Measurements from ENCODE around the gene SPEM1.

Gene SPEM1

DNA sequence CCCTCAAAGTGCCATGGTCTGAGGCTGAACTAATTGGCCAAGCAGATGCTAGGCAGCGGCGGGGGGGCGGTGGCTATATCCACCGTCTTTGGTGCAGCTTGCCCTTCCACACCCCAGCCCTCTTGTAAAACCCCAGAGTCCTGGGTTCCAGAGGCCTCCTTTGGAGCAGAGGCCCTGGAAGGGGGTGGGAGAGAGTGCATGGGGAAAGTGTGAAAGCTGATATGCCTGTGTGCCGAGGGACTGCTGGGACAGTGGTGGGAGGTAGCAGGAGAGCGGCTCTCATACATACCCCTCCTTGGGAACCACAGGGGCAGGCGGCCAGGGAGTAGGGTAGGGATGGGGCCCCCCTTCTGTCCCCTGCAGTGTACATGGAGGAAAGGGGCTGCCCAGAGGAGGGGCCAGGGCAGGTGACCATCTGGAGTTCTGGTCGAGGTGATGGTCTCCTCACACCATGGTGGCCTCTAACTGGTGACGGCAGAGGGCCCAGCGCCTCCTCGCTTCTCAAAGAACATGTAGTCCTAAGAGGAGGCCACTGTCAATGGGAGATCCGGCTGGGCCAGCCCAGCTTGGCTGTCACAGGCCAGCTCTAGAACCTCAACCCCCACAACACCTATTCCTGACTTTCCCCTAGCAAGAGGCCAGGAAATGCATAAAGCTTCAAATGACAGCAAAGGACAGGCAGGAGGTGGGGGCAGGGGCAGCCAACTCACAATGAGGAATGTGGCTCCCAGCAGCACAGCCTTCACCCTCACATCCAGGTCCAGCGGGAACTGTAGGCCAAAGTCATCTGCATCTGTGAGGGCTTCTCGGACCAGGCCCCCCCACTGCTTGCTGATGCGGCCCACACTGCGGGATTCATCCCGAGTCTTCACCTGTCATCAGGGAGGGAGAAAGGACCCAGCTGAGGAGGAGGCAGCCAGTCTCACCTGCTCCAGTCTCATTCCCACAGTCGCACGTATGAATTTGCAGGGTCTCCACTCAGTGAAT is 29.9 kb upstream of the SPEM1 start:
- no peak for DNase-seq (ENCODE audit: low spot score in 2 of 2)
- Mint-ChIP-seq H3K27me3 (no peaks in the 10 kb centered on the region), H3K27ac (ENCODE audit: low read depth) (no peak overlapping the region), H3K36me3 (ENCODE audit: insufficient read depth) (peaks cover 16% of the 10 kb centered on the region), H3K4me3 (no peak overlapping the region), H3K9me3 (no peaks in the 10 kb centered on the region), H3K4me1 (peaks cover 24% of the 10 kb centered on the region)
- no peak for ATAC-seq (replicated peaks; ENCODE audit: extremely low read depth, poor library complexity, severe bottlenecking)

DNA sequence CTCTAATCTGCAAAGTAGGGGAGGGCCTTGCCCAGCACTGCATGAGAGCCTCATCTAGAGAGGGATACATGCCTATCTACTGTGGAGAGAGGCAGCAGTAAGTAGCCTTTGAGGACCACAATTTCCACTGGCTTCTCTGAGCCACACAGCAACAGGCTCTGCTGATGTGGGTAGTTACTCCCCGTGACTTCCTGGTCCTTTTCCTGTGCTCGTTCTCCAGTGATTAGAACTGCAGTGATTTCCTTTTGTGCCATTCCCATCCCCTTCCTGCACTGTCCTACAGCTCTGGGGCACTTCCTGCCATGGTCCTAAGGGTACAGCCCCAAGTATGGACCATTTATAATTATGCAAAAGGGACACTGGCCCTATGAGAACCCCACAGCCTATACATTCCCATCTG is 28.8 kb upstream of the SPEM1 start:
- Mint-ChIP-seq H3K4me3 (no peak overlapping the region), H3K36me3 (ENCODE audit: insufficient read depth) (peaks cover 16% of the 10 kb centered on the region), H3K27ac (ENCODE audit: low read depth) (no peak overlapping the region), H3K9me3 (no peaks in the 10 kb centered on the region), H3K27me3 (no peaks in the 10 kb centered on the region), H3K4me1 (peaks cover 30% of the 10 kb centered on the region)
- ATAC-seq (replicated peaks; ENCODE audit: extremely low read depth, poor library complexity, severe bottlenecking) (no peak), DNase-seq (ENCODE audit: low spot score in 2 of 2) (no peak)

DNA sequence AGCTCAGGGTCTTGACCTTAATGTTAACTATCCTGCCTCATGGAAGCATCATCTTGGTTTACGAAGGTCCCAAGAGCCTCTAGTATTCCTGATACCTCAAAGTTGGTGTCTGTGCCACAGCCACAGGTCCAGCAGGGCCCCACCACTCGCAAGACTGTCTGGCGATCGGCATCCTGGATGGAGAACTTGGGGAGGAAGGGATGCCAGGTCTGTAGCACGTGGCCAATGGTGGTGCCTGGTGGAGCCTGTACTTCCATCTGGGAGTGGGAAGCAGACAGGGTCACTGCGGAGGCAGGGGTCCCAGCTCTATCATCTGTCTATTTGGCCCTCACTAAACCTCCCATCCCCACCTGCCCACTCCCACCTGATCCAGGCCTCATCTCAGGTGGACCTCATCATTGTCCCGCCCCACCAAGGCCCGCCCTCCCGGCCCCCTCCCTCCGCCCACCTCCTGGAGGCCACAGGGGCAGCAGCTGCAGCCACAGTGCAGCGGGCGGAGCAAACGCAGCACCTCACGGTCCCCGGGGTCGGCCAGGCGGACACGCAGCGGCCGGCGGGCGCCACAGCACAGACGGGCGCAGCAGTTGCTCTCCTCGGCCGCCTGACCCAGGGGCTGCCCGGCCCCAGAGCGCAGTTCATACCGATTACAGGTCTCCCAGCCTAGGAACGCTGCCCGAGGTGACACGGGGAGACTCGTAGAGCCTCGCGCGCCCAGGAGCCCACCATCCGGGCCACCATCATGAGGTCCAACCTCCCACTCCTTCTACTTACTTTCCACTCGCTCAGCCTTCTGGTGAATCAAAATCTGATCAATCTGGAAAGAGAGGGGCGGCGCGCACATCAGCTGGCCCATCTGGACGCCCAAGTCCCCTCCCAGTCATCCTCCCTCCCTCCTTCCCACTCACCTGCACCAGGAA is 27.2 kb upstream of the SPEM1 start:
- ATAC-seq (replicated peaks; ENCODE audit: extremely low read depth, poor library complexity, severe bottlenecking) (no peak), DNase-seq (ENCODE audit: low spot score in 2 of 2) (no peak)
- Mint-ChIP-seq H3K36me3 (ENCODE audit: insufficient read depth) (peaks cover 16% of the 10 kb centered on the region), H3K27me3 (no peaks in the 10 kb centered on the region), H3K27ac (ENCODE audit: low read depth) (peak overlapping the region; percentile 88), H3K4me3 (peak overlapping the region; percentile 94), H3K4me1 (peaks cover 30% of the 10 kb centered on the region), H3K9me3 (no peaks in the 10 kb centered on the region)

DNA sequence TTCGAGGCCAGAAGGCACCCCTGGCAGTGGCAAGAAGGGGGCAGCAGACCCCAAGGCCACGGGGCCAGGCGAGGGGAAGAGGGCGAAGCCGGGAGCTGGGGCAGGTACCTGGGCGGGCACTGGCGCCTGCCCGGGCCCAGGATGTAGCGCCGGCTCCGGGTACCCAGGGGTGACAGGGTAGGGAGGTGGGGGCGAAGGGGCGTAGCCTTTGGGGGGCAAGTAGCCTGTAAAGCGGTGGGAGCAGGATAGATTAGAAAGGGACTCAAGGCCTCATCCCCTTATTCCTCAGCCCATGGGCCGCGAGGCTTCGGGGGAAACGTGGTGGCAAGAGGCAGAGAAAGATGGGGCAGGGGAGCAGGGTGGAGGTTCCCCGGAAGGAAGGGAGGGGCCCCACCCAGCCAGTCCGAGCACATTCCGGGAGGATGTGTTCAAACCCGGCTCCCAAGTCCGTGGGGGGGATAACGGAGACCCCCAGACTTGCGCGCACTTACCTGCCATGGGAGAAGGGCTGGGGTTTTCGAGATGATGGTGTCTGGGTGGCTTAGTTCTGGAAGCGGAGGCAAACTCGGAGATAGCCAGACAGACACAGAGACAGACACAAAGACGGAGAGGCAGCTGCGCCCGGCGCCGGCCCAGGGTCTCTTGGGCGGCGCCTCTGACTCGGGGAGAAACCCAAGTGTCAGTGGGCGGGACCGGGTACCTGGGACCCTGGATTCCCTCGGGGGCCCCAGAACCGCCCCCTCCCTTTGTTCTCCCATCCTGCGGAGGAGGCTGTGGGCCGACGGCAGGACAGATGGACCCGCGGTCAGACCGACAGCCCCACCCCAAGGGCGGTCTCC is 26.3 kb upstream of the SPEM1 start:
- DNase-seq (ENCODE audit: low spot score in 2 of 2): peak in 1 of 2 donors; percentile 56
- Mint-ChIP-seq H3K27ac (ENCODE audit: low read depth) (peak overlapping the region; percentile 88), H3K36me3 (ENCODE audit: insufficient read depth) (peaks cover 14% of the 10 kb centered on the region), H3K4me3 (peak overlapping the region; percentile 94), H3K4me1 (peaks cover 30% of the 10 kb centered on the region), H3K27me3 (no peaks in the 10 kb centered on the region), H3K9me3 (no peaks in the 10 kb centered on the region)
- ATAC-seq (replicated peaks; ENCODE audit: extremely low read depth, poor library complexity, severe bottlenecking): peak; percentile 73

DNA sequence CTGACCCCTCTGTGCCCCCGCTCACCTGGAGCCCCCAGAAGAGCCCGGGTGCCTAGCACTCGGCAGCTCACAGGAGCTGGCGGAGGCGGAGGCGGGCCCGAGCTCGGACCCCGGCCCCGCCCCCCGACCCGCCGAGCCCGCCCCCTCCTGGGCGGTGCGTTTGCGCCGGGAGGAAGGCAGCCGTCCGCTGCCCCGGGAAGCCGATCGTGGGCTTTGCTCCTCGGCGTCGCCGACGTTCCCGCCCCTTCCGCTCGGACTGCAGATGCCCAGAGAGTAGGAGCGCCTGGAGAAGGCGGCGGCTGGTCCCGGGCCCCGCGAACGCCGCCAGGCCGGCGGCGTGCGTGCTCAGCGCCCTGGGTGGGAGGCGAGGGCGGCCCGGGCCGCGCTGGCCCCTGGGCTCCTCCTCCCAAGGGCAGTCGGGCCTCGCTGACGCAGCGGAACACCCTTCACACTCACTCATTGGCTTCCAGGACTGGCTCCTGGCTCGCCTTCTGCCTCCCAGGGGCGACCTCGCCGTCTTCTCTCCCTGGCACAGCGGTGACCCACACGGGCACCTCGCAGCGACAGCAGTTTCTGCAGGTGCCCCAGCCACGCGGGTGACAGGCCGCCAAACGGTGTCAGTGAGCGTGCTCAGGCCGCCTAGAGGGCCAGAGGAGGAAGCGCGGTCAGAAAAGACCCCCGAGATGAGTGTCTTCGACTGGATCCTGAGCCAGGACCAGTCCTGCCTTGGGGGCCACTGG is 25.5 kb upstream of the SPEM1 start, which contains the start of gene PLSCR3:
Gene PLSCR3, minus strand, starts transcription at position 74 of the 740 bp plus-strand sequence. CDS start 415 bp downstream, outside the sequence.
- Mint-ChIP-seq H3K27me3 (no peaks in the 10 kb centered on the region), H3K4me3 (peak within 1 kb of the TSS; percentile 94), H3K36me3 (ENCODE audit: insufficient read depth) (peaks cover 14% of the 10 kb centered on the region), H3K27ac (ENCODE audit: low read depth) (peak within 1 kb of the TSS; percentile 88), H3K9me3 (no peaks in the 10 kb centered on the region), H3K4me1 (peaks cover 29% of the 10 kb centered on the region)
- ATAC-seq (replicated peaks; ENCODE audit: extremely low read depth, poor library complexity, severe bottlenecking): peak; percentile 88
- peak; percentile 69 to 74 for DNase-seq (ENCODE audit: low spot score in 2 of 2)

DNA sequence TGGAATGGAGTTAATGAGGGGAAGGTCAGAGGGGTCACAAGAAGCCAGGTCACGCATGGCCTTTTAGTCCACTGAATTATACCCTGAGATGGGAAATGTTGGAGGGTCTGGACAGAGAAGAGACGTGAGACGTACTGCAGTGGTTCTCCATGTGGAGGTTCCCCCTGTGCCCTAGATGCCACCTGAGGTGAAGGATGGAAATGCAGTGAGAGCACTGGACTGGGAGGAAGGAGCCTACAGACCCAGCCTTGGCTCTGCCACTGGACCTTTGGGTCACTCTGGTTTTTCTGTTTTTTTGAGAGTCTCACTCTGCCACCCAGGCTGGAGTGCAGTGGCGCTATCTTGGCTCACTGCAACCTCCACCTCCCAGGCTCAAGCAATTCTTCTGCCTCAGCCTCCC is 24.0 kb upstream of the SPEM1 start:
- H3K36me3 Mint-ChIP-seq (ENCODE audit: insufficient read depth): peaks cover 3% of the 10 kb centered on the region
- H3K27me3 Mint-ChIP-seq: no peaks in the 10 kb centered on the region
- ATAC-seq (replicated peaks; ENCODE audit: extremely low read depth, poor library complexity, severe bottlenecking): no peak
- no peaks in the 10 kb centered on the region for H3K9me3 Mint-ChIP-seq
- H3K27ac Mint-ChIP-seq (ENCODE audit: low read depth): no peak overlapping the region
- peak overlapping the region; percentile 9 for H3K4me3 Mint-ChIP-seq
- H3K4me1 Mint-ChIP-seq: peaks cover 22% of the 10 kb centered on the region
- DNase-seq (ENCODE audit: low spot score in 2 of 2): no peak

DNA sequence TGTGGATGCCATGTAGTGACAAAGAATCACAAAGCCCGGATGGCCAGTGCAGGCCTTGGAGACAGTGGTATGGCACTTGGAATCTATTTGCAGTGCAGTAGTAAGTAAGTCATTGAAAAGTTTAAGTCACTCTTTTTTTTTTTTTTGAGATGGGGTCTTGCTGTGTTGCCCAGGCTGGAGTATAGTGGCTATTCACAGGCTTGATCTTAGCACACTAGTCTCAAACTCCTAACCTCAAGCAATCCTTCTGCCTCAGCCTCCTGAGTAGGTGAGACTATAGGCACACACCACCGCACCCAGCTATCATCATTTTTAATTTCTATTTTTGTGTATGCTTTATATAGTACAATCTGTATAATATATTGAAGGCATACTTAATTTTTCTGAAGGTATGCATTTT is 21.5 kb upstream of the SPEM1 start:
- H3K36me3 Mint-ChIP-seq (ENCODE audit: insufficient read depth): peaks cover 2% of the 10 kb centered on the region
- no peak overlapping the region for H3K4me3 Mint-ChIP-seq
- no peaks in the 10 kb centered on the region for H3K9me3 Mint-ChIP-seq
- DNase-seq (ENCODE audit: low spot score in 2 of 2) (no peak), ATAC-seq (replicated peaks; ENCODE audit: extremely low read depth, poor library complexity, severe bottlenecking) (no peak)
- H3K27ac Mint-ChIP-seq (ENCODE audit: low read depth): no peak overlapping the region
- peaks cover 23% of the 10 kb centered on the region for H3K4me1 Mint-ChIP-seq
- no peaks in the 10 kb centered on the region for H3K27me3 Mint-ChIP-seq

DNA sequence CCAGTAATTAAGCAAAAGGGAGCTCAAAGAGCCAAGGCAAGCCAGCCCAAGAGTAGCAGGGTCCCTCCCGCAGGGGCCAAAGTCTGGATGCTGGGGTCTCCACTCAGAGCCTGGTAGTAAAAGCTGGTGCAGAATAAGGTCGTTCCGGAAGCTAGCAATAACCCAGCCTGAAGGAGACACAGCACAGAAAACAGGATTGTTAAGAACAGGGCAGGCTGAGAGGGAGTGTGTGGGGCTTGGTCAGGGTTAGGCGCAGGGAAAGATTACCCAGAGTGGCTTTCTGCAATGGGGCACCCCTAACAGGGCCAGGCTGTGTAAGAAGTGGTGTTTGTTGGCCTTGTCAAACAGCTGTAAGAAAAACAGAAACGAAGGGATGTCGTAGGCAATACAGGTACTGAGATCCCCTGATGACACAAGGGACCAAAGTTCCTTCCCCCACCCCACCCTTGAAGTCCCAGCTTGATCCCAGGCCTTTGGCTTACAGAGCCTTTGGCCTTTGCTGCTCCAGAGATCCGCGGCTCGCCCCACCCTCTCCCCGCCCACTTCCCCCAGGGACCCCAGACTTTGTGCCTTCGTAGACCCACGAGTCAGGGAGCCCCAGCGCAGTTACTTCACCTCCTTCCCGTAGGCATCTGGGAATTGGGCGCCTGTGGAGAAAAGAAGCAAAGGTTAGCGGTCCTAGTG is 16.9 kb upstream of the SPEM1 start:
- H3K27ac Mint-ChIP-seq (ENCODE audit: low read depth): peak overlapping the region; percentile 78
- no peak for ATAC-seq (replicated peaks; ENCODE audit: extremely low read depth, poor library complexity, severe bottlenecking)
- no peaks in the 10 kb centered on the region for H3K27me3 Mint-ChIP-seq
- peaks cover 5% of the 10 kb centered on the region for H3K36me3 Mint-ChIP-seq (ENCODE audit: insufficient read depth)
- H3K4me1 Mint-ChIP-seq: peaks cover 19% of the 10 kb centered on the region
- no peaks in the 10 kb centered on the region for H3K9me3 Mint-ChIP-seq
- no peak for DNase-seq (ENCODE audit: low spot score in 2 of 2)
- H3K4me3 Mint-ChIP-seq: peak overlapping the region; percentile 93

DNA sequence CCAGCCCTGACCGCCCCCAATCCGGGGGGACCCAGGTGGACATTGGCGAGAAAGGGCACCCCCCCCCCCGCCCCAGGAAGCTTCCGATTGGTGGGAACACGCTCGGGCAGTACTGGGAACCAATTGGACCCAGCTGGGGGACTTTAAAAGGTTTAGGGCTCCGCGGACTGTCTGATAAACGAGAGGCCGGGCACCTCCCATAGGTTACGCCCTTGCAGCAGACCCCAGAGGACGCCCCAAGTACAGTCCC is 16.5 kb upstream of the SPEM1 start:
- Mint-ChIP-seq H3K27ac (ENCODE audit: low read depth) (peak overlapping the region; percentile 78), H3K4me3 (peak overlapping the region; percentile 93), H3K27me3 (no peaks in the 10 kb centered on the region), H3K4me1 (peaks cover 19% of the 10 kb centered on the region), H3K9me3 (no peaks in the 10 kb centered on the region), H3K36me3 (ENCODE audit: insufficient read depth) (peaks cover 5% of the 10 kb centered on the region)
- DNase-seq (ENCODE audit: low spot score in 2 of 2) (no peak), ATAC-seq (replicated peaks; ENCODE audit: extremely low read depth, poor library complexity, severe bottlenecking) (peak; percentile 7)

DNA sequence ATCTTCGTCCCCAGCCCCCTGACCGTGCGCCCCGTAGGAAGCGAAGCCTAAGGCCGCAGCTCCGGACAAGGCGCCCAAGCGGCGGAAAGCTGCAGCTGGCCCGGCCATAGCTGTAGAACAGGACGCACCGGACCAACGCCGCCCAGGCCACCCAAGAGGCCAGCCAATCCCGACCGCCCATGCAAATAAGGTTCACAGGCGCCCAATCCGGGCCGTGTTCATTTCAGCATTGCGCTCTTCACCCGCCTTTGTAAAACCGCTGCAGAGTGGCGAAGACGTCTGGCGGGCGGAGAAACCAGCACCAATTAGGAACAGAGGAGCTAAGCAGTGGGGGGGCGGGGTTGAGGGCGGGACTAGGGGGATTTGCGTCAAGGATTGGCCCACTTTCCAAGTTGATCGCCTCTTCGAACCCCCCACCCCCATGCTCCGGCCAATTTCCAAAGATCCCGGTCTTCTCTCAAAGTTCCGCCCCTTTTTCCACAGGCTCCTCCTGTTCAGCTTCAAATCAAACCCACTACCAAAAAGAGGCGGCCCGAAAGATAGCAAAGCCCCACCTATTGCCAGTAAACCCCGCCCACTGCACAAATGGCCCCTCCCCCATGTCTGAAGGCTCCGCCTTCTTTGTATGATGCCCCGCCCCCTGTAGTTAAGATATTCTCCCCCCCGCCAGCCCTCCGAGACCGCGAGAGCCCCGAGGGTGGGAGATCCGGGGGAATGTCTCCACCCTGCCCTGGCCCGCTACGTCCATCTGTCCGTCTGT is 16.0 kb upstream of the SPEM1 start, which contains the start of gene TMEM256:
Gene TMEM256, minus strand, starts transcription at position 121 of the 760 bp plus-strand sequence. Its CDS starts 13 bp downstream, at position 108.
- Mint-ChIP-seq H3K9me3 (no peaks in the 10 kb centered on the region), H3K27ac (ENCODE audit: low read depth) (peak within 1 kb of the TSS; percentile 78), H3K4me1 (peaks cover 19% of the 10 kb centered on the region), H3K4me3 (peak within 1 kb of the TSS; percentile 93), H3K36me3 (ENCODE audit: insufficient read depth) (peaks cover 5% of the 10 kb centered on the region), H3K27me3 (no peaks in the 10 kb centered on the region)
- DNase-seq (ENCODE audit: low spot score in 2 of 2) (peak; percentile 82 to 90), ATAC-seq (replicated peaks; ENCODE audit: extremely low read depth, poor library complexity, severe bottlenecking) (peak; percentile 96)
